Erythroblast (primary cell): ENCODE data around the gene ADARB2.

Experiments
- GATA1 ChIP-seq: IDR thresholded peaks from 2 replicates; pipeline ENCODE4 v1.6.1; 2011; ENCODE audit warnings: low read depth, mild to moderate bottlenecking, control low read depth, low read length, moderate library complexity
- POLR2A ChIP-seq: IDR thresholded peaks from 2 replicates; pipeline ENCODE4 v1.6.1; 2011; ENCODE audit warnings: mild to moderate bottlenecking, low read length

GRCh38 chr10:1154531-1155295, 582.6 kb downstream of the ADARB2 start:
- TF ChIP-seq POLR2A (no peak), GATA1 (no peak)
